Mesenteric fat pad (tissue), 1 donor: ENCODE results near the gene ACSL4. TPM values are rescaled to one million over a fixed set of nuclear protein-coding genes. Genes with fewer than 3 reads are reported as not detected.
"Not testable (repeated sequence)": the region's sequence is repeated elsewhere in the genome, so short reads cannot be mapped to it uniquely, and the experiment has no call there.

Experiments used
- DNase-seq: peaks from one replicate; pipeline ENCODE4 v3.0.0-alpha.2; 2020; ENCODE audit warnings: low spot score
- total RNA-seq: library from RNA; stranded (reverse); fragmentation: NEBNext Ultra II Directional; extraction: Animal tissue kit (Norgen Biotek cat#: 25700); gene quantifications from one replicate; pipeline ENCODE4 v1.2.1, GENCODE V29; 2021
- donor health status: DM: yes; HTN: yes; CAD: no.

The ACSL4 gene
- total RNA-seq, 1 donor from 2014 or later = 155 TPM

DNA sequence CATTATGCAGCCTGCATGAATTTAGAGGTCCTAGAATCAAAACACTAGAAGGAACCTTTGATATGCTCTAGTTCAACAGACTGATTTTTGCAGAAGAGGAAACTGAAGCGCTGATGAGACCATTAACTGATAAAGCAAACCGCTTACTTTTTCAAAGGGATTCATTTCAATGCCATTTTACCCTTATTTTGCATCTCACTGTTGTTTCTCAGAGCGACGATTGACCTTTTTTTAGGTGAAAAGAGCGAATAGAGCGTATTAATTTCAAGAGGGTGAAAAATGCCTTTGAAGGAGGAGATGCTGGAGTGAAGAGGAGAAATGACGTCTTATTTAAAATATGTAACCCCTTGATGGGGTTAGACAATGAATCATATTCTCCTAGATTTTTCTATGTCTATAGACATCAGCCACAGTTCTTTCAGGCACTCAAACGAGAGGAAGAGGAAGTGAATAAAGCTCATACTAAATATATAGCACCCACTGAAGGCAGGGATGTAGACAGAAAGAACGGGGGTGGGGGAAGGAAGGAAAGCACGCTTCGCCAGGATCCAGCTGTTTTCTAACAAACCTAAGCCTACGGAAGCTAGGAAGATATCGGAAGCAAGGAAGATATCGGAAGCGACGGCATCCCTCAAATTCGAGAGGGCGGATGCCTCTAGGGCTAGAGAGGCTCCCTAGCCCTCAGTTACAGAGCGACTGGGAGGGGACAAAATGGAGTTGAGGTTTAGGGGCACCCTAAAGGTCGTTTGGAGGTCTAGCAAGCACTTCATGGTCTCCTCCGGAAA is 848 bp downstream of the ACSL4 start:
- no peak for DNase-seq

DNA sequence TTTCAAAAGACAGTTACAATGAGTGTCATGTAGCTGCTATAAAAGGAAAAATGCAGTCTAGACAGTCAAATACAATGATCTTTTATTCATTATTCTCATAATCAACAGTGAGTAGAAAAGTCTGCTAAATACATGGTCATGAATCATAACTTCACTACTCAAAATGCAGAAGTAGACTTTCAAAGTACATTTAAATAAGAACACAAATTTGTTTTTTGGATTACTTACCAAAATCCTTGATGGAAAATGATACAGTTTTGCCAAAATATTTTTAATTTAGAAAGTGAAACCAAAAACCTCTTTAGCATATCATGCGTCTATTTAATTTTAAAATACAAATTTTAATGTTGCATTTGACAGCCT is 4.9 kb downstream of the ACSL4 start:
- no peak for DNase-seq

DNA sequence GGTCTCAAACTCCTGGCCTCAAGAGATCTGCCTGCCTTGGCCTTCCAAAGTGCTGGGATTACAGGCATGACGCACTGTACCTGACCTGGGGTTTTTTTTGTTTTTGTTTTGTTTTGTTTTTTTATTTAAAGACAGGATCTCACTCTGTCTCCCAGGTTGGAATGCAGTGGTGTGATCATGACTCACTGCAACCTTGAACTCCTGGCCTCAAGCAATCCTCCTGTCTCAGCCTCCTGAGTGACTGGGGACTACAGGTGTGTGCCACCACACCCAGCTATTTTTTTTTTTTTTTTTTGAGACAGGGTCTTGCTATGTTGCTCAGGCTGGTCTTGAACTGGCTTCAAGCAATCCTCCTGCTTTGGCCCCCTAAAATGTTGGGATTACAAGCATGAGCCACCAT is 8.1 kb downstream of the ACSL4 start:
- not testable (repeated sequence) for DNase-seq

DNA sequence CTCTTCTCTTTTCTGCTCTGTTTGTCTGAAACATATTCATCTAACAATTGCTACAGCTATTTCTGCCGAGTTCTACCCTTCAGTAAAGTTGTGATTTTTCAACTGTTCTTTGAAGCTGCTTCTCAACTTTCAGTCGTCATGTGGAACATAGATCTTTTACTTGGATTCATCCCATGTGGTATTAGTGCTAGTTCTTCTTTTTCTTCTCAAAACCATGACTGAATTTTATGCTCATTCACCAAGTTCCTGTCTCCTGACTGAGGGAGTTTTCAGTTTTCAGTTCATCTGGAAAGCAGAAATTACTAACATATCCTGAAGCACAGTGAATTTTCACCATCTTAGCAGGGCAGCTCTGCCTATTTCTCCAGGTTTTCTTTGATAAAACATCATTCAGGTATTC is 12.1 kb downstream of the ACSL4 start:
- no peak for DNase-seq

DNA sequence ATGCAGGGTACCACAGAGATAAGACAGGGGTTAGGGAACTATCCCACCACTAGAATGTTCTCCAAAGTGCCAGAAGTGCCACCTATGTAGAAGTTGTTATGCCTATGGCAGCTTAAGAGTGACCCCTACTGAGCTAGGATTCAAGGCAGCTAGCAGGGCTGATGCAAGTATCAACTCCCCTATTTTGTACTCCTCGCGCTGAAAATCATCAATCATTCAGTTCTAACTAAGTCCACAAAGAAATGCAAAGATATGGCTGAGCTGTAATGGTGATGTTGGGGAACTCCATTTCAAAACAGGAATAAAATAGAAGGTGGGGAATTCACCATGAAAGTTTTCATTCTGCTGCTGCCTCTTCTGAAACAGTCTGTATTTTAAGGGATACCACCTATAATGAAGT is 13.8 kb downstream of the ACSL4 start:
- no peak for DNase-seq

DNA sequence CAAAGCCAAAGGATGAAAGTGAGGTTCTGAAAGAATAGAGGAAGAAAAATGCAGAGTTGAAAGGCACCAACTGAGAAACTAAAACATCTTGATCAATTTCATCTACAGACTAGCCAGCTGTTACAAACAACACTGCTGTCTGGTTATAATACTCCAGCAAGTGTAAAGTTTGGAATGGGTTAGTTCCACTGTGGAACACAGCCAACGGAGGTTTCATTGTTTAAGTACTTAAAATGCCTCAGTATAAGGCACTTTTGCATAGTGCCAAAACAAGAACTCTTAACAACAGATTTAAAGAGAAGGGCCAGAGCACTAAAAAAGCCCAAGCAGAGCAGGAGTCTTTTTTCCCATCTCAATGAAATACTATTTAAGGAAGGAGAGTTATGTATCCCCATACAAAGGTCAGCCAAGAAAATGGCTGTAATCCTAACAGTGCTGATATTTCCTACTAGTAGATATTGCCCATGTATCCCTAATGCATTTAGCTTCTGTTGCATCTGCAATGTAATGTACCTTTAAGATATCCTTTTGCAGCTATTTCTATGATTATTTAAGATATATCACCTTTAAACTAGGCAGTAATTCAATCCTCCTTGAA is 16.5 kb downstream of the ACSL4 start:
- no peak for DNase-seq

DNA sequence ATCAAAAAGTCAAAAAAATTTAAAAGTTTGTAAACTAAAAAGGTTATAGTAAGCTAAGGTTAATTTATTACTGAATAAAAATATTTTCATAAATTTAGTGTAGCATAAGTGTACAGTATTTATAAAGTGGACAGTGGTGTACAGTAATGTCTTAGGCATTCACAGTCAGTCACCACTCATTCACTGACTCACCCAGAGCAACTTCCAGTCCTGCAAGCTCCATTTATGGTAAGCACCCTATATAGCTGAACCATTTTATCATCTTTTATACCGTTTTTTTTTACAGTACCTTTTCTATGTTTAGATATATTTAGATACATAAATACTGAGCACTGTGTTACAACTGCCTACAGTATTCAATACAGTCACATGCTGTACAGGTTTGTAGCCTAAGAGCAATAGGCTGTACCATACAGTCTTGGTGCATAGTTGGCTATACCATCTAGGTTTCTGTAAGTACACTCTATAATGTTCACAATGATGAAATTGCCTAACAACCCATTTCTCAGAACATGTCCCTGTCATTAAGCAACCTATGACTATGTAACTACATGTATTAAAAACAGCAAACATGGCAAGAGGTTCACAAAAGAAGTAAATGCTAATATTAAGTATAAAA is 18.6 kb downstream of the ACSL4 start:
- no peak for DNase-seq

DNA sequence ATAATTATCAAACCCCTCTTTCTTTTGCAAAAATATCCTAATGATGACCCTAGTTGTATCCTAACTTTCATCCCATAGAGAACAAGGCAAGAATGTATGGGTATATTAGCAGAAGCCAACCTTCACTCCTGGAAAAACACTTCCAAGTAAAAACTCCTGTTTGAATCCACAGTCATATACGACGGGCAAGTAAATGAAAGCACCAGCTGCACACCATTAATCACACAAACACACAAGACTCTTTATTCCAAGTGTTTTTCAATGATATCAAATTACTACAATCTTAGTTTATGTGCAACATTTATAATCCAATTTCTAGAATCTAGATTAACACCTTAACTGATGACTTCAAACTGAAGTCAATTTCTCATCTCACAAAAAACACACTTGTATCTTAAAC is 22.9 kb downstream of the ACSL4 start:
- DNase-seq = no peak

DNA sequence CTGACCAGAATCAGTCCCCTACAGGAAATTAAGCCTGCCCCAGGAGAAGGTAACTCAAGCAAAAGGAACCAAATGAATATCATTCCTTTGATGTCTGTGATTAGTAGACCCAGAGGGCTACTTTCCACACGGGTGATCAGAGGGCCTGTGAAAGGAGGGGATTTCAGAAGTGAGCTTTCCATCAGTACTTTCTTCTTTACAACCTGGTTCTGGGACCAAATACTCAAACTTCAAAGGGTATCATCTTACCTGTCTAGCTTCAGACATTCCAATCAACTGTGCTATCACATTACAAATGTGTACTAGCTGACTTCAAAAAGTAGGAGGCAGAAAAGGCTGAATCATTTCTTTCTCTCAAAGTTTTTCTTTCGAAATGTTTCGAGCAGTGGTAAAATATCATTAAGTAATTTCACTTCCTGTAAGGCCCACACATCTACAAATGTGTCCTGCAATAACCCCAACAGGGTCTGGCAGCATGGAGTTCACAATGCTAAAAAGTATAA is 23.9 kb downstream of the ACSL4 start:
- DNase-seq = no peak

DNA sequence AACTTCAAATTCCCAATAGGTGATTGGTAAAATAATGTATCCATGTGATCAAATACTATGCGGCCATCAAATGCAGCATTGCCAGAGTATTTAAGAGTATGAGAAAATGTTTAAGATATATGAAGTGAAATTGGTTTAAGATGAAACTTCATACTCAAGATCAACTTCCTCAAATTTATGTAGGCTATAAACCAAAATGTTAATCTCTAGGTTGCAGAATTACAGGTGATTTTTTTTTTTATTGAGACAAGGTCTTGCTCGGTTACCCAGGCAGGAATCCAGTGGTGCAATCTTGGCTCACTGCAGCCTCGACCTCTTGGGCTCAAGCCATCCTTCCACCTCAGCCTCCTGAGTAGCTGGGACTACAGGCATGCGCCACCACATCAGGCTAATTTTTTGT is 25.3 kb downstream of the ACSL4 start:
- no peak for DNase-seq

DNA sequence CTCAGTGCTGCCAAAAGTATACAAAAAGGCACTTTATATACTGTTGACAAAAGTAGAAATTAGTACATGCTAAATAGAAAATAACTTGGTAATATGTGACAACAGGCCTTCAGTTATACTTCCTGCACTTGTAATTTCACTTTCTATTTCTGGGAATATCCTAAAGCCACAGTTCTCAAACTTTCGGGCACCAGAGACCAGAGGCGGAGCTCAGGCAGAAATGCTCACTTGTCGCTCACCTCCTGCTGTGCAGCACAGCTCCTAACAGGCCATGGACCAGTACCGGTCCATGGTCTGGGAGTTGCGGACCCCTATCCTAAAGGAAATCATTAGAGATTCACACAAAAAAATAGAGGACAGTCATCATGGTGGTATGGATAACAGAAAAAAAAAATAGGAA is 25.7 kb downstream of the ACSL4 start:
- DNase-seq = no peak

DNA sequence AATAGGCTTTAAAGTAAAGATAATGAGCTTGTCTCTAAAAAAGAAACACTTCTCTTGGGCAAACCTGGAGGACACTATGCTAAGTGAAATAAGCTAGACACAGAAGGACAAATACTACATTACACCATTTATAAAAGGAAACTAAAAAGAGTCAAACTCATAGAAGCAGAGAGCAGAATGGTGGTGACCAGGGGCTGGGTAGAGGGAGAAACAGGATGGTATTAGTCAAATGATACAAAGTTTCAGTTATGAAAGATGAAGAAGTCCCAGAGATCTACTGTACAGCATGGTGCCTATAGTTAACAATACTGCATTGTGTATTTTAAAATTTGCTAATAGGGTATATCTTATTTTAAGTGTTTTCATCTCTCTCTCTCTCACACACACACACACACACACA is 28.5 kb downstream of the ACSL4 start:
- no peak for DNase-seq

DNA sequence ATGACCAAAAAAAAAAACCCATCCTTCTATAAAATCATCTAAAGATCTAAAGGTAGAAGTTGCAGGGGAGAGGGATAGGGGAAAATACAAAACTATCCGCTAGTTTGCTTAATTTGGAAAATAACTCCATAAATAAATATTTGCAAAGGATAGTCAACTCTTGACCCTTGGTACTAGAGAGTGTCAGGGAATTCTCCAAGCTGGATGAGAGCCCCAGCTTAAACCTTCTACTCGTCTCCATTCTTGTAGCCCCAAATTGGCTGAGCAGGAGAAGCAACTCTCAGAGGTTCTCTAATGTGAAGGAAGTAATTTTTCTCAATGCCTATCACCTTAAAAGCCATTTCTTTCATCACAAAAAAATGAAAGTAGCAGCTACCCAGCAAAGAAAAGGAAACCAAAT is 35.2 kb downstream of the ACSL4 start:
- DNase-seq = no peak

DNA sequence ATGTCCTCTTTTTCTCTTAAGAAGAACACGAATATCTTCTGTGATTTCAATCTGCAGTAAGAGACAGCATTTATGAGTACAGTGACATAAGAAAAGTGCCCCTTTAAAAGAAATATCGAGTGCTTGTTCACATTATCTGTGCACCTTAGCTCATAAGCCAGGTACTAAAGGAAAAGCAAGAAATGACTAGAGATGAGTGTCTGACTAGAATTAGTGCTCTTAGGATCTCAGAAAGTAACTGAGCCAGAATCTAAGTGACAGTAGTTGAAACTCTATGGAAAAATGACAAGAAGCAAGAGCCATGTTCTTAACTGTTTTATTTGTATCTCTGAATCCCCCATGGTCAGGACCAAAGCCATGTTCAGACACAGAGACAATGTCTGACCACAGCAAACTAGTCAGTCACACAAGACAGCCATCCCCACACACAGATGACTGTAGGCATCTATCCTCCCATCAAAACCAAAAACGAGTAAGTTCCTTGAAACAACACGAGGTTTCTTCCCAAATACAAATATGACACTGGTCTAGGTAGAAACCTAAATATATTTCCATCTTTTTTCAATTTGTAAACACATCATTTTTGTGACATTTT is 36.8 kb downstream of the ACSL4 start:
- no peak for DNase-seq

DNA sequence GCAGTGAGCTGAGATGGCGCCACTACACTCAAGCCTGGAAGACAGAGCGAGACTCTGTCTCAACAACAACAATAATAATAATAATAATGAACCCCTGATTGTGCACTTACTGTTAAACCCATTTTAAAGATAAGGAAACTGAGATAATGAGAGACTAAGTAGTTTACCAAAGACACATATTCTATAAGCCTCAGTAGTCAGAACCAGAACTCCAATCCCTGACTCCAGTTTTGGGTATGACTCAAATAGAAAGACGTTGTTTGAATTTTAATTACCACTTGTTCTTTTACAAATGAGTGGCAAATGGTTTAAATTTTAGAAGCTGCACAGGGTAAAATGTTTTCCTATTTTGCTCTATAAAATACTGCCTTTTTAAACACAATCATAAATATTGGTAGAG is 37.4 kb downstream of the ACSL4 start:
- DNase-seq = no peak

DNA sequence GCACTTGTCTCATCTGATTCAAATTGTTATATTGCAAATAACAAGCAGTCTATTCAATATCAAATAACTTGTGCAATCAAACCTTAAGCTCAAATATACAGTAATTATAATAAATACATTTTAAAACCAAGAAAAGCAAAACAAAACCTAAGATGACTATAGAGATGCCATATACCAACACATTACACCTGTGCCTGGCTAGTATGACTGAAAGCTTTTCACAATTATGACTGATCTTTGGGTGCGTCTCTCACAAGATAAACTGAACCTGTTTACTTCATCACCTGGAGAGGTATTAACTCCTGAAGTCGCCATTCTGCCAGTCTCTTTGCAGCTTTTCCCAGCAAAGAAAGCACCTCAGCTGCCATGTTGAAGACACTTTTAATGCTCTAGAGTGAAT is 41.3 kb downstream of the ACSL4 start:
- no peak for DNase-seq

DNA sequence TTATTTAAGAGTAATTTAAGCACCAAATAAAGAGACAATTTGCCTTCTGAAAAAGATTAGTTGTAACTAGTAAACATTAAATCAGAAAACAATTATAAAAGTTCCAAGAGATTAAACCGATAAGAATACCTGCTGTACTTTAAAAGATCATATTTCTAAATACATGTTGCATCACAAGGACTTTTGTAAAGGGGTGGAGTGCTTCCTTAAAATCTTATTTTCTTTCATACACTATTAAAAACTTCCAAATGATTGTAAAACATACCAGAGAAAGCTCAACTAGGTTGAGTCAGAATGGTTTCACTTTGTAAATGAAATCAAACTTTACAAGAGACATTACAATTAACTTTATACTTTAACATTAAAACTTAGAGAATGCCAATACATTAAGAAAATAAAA is 41.8 kb downstream of the ACSL4 start:
- no peak for DNase-seq

DNA sequence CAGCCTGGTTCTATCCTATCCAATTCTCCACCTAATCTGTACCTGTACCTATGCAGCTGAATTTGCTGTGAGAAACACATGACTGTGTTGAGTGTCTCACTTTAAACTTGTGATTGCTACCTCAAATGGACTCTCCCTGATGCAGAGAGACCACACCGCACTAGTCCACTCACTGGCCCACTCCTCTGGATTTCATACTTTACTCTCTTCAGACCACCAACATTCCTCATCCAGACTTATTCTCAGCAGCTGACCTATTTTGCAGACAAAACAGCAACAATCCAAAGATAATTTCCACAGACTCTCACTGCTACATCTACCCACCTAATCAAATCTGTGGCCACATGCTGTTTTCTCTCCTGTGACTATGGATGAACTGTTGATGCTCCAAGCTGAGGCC is 45.2 kb downstream of the ACSL4 start:
- DNase-seq = no peak

DNA sequence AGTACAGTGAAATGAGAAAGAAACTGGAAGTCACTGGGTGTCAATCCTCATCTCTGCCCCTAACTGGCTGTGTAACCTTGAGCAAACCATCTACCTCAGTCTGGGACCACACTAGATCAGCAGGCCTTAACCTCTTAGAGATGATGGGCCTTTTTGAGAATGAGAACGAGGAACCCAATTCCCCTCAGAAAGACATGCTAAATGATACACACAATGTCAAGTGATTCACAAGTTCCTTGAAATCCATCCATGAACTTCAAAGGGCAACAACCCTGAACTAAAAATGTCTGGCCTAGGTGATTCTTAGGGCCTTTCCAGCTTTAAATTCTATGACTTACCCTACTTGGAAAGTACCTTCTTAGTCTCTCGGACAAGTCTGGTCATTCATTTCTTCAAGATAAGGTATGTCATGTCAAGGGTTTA is 47.4 kb downstream of the ACSL4 start:
- no peak for DNase-seq

DNA sequence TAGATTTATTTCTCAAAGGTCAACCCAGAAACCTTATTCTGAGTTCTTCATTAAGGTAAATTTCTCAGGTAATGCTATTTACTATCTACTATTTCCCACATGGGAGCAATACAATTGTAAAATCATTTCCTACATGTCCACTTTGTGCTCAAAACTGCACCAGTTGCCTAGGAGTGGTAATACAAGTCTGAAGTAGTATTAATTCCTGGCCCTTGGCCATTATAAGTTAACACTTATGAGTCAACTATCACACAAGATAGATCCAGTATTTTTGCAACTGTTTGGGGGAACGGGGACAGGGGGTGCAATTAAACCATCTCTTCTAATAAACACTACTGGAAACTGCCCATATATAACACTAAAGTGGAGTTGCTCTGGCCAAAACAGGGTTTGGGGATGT is 48.9 kb downstream of the ACSL4 start:
- no peak for DNase-seq

DNA sequence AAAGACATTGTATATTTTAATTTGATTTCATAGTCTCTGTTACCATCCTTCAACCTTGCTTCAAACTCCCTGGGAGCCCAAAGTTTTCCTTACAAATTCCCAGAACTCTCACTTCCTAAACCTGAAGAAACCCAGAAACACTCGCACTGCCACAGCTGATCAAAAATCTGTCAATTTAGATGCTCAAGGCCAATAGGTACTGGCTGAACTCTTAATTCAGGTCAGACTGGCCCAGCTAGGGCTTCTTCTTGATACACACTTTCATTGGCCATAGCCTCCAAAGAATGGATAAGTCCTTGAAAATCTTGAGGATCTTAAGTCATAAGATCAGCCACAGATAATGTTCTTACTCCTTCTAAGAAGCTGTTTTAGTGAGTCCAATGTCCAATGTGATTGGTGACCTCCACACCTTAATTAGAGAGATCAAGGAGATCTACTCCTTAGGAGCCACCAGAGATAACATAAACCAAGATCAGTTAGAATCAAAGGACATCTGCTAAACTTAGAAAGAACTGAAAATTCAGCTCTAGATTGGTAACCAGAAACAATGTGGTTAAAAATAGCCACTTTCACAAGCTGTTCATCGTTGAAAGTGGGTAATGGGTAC is 51.5 kb downstream of the ACSL4 start:
- no peak for DNase-seq

DNA sequence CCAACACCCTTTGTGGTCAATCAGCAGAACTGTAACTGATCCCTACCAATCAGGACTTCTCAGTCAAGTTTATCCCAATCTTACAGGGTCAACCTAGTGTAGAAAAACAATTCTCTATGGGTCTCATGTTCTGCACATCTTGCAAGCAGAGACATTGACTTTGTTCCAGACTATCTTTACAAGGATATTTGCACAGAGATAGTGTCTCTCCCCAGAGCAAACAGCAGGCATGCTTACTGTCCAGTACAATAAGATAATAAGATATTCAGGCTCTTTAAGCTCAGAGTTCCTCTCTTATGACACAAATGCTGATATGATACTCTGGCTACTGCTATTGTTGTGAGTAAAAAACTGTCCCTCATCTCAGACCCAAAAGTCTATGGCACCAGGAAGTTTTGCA is 53.2 kb downstream of the ACSL4 start:
- no peak for DNase-seq
